Upper lobe of left lung (tissue), 4 donors: ENCODE results near the gene PRSS57.

Experiments
- EP300 ChIP-seq, 4 donors: sonication (generic); formaldehyde crosslinking; IDR thresholded peaks; one replicate each; pipeline ENCODE4 v1.5.1; 2017; ENCODE audit warnings: antibody characterized with exemption in 4 of 4, control low read depth in 2 of 4
- POLR2A ChIP-seq, 4 donors: fragments of 450-650 bp; IDR thresholded peaks; one replicate each; pipeline ENCODE4 v1.5.1; 2016 to 2017; ENCODE audit warnings: antibody characterized with exemption in 4 of 4, mild to moderate bottlenecking in 2 of 4
- POLR2AphosphoS5 ChIP-seq, 2 donors: sonication (generic); formaldehyde crosslinking; IDR thresholded peaks; one replicate each; pipeline ENCODE4 v1.5.1; 2017; ENCODE audit warnings: antibody characterized with exemption in 2 of 2
- TF ChIP-seq, protein P1 (sequence below), 6 experiments: fragments of 450-650 bp in 4 of 6; fragments of 200-600 bp in 2 of 6; sonication (generic) in 2 of 6; IDR thresholded peaks; one replicate each; pipeline ENCODE4 v1.5.1; 2016 to 2019; ENCODE audit warnings: antibody characterized with exemption in 6 of 6

DNA sequence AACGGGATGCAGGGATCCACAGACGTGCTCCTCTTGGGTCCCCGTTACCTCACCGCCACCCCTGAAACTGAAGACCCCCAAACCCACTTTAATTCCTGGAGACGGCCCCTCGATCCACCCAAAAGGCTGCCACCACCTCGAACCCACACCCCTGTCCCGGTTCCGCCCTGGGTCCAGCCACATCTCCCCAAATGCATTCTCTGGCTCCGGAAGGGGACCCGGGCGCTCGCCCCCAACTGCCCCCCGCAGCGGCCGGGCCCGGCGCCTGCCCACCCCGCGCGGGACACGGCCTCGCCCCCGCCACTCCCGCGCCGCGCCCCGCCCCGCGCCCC, 19.3 kb downstream of the PRSS57 start:
- TF ChIP-seq, protein P1, sequence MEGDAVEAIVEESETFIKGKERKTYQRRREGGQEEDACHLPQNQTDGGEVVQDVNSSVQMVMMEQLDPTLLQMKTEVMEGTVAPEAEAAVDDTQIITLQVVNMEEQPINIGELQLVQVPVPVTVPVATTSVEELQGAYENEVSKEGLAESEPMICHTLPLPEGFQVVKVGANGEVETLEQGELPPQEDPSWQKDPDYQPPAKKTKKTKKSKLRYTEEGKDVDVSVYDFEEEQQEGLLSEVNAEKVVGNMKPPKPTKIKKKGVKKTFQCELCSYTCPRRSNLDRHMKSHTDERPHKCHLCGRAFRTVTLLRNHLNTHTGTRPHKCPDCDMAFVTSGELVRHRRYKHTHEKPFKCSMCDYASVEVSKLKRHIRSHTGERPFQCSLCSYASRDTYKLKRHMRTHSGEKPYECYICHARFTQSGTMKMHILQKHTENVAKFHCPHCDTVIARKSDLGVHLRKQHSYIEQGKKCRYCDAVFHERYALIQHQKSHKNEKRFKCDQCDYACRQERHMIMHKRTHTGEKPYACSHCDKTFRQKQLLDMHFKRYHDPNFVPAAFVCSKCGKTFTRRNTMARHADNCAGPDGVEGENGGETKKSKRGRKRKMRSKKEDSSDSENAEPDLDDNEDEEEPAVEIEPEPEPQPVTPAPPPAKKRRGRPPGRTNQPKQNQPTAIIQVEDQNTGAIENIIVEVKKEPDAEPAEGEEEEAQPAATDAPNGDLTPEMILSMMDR (IDR thresholded peaks at IDR 0.05): no peak
- TF ChIP-seq POLR2AphosphoS5 (IDR thresholded peaks at IDR 0.05) (no peak), POLR2A (IDR thresholded peaks at IDR 0.05) (no peak), EP300 (IDR thresholded peaks at IDR 0.05) (no peak)
